Body of pancreas (tissue), 4 donors: ENCODE data around the gene GNAS-AS1.

Experiments
- CTCF ChIP-seq, 7 experiments: fragments of 450-650 bp in 4 of 7; fragments of 200-600 bp in 3 of 7; sonication (generic) in 3 of 7; IDR thresholded peaks; one replicate each; pipeline ENCODE4 v1.5.1; 2016 to 2019; ENCODE audit warnings: antibody characterized with exemption in 7 of 7
- POLR2A ChIP-seq, 3 donors: fragments of 450-650 bp; IDR thresholded peaks; one replicate each; pipeline ENCODE4 v1.6.1; 2016; ENCODE audit warnings: antibody characterized with exemption in 3 of 3, mild to moderate bottlenecking in 2 of 3

DNA sequence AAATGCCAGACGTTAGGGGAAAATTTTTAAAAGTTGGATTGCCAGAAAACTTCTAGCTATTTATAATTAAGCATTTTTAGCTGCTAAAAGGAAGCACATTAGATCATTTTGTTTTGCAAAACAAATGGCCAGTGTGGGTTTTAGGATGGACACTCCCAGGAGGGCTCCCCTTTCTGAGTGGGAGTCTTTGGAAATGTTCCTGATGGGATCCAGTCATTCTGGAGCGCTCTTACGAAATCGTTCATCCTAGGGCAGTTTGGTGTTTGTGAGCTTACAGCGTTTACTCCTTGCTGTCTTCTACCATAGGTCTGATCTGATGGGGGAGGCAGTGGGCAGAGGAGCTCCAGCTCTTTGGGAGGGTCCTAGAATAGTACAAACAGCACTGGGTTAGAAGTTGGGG is 16.5 kb upstream of the GNAS-AS1 start:
- TF ChIP-seq CTCF (IDR thresholded peaks at IDR 0.05) (no peak), POLR2A (IDR thresholded peaks at IDR 0.05) (no peak)
